ENCODE results near the gene TTLL7.

Gene TTLL7

DNA sequence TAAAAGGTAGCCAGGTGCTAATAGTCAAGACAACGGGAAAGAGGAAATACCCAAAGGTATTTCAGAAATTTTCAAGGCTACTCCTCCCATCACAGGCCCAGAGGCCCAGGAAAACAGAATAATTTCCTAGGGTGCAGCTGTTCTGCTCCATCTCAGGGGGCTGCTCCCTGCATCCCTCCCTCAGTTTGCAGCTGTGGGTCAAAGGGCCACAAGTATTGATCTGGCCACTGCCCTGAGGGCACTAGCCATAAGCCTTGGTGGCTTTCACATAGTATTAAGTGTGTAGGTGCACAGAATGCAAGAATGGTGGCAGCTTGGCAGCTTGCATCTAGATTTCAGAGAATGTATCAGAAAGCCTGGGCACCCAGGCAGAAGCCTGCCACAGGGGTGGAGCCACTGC is 179.5 kb downstream of the TTLL7 start:
- DNase-seq (ENCODE audit: low read depth in 2 of 2), result no peak

- no peak for DNase-seq (ENCODE audit: low read depth in 2 of 2)
Measured at GRCh38 chr1:83818916-83819315, 180.0 kb downstream of the TTLL7 start.

GRCh38 chr1:83816836-83817235 is 182.1 kb downstream of the TTLL7 start:
- no peak for DNase-seq (ENCODE audit: low read depth in 2 of 2)

GRCh38 chr1:83815330-83815729 is 183.6 kb downstream of the TTLL7 start:
- DNase-seq (ENCODE audit: low read depth in 2 of 2), result no peak

Measured in stimulated activated CD4-positive, alpha-beta T cell treated with anti-CD3 and anti-CD28 coated beads, Interleukin-4, amount 100 ng/mL, for 48 hours (primary cell).